Left lobe of liver (tissue), 2 donors: ENCODE results near the gene ARL8A. TPM values are rescaled to one million over a fixed set of nuclear protein-coding genes. Genes with fewer than 3 reads are reported as not detected.
A peak's percentile ranks its signal among the peaks of the same experiment; 100 is the strongest.
"Not testable (repeated sequence)": the region's sequence is repeated elsewhere in the genome, so short reads cannot be mapped to it uniquely, and the experiment has no call there.

Experiments used
- ATAC-seq: fragments of 200-7000 bp; cut with Tn5 transposase; one replicate; pipeline ENCODE4 v1.9.1; 2020; ENCODE audit warnings: mild to moderate bottlenecking, moderate library complexity
- DNase-seq: peaks from one replicate; pipeline ENCODE4 v3.0.0-alpha.2; 2020; ENCODE audit warnings: low spot score
- total RNA-seq: library from RNA; stranded (reverse); gene quantifications from one replicate; pipeline ENCODE4 v1.2.1, GENCODE V29; 2021
- donor health status: DM: no; HTN: no; CAD: no; lungs with moderate emphysema.
- donor health status: DM: no; HTN: yes; CAD: no.

Gene ARL8A
- total RNA-seq: 34.6 TPM

GRCh38 chr1:202144402-202145067 lies at the start of gene ARL8A:
ARL8A (minus strand) TSS chr1:202144737; CDS start chr1:202144572, 165 bp downstream.
- peak; percentile 82 for DNase-seq
- ATAC-seq: peak; percentile 78

GRCh38 chr1:202194328-202194648 lies 49.8 kb upstream of the ARL8A start:
- DNase-seq: no peak

GRCh38 chr1:202193614-202194327 lies 49.2 kb upstream of the ARL8A start, which contains the start of gene LGR6:
LGR6 (plus strand) TSS chr1:202193799; CDS start chr1:202193990, 191 bp downstream.
- DNase-seq: no peak
- ATAC-seq: no peak

More at GRCh38 chr1:202194328-202194648, 49.8 kb upstream of the ARL8A start:
- ATAC-seq: no peak

- peak; percentile 70 for DNase-seq
- ATAC-seq: peak; percentile 86
Measured at GRCh38 chr1:202192770-202193613, 48.5 kb upstream of the ARL8A start.

GRCh38 chr1:202191391-202191790 lies 46.9 kb upstream of the ARL8A start:
- not testable (repeated sequence) for DNase-seq, ATAC-seq

- DNase-seq (no peak), ATAC-seq (peak; percentile 54)
Measured at GRCh38 chr1:202189918-202190715, 45.6 kb upstream of the ARL8A start.

- peak; percentile 73 for DNase-seq
- ATAC-seq: peak; percentile 69
Measured at GRCh38 chr1:202189001-202189790, 44.7 kb upstream of the ARL8A start.

GRCh38 chr1:202187697-202188407 lies 43.3 kb upstream of the ARL8A start:
- ATAC-seq (no peak), DNase-seq (no peak)

GRCh38 chr1:202187041-202187671 lies 42.6 kb upstream of the ARL8A start:
- DNase-seq (no peak), ATAC-seq (no peak)

GRCh38 chr1:202186327-202186726 lies 41.8 kb upstream of the ARL8A start:
- ATAC-seq (no peak), DNase-seq (no peak)

- peak; percentile 73 for DNase-seq
- ATAC-seq: peak; percentile 81
Measured at GRCh38 chr1:202184750-202185460, 40.4 kb upstream of the ARL8A start.

GRCh38 chr1:202182040-202182877 lies 37.7 kb upstream of the ARL8A start:
- DNase-seq (no peak), ATAC-seq (no peak)

- ATAC-seq: no peak
- no peak for DNase-seq
Measured at GRCh38 chr1:202181586-202181985, 37.0 kb upstream of the ARL8A start.

GRCh38 chr1:202180751-202181139 lies 36.2 kb upstream of the ARL8A start:
- DNase-seq: not testable (repeated sequence)

GRCh38 chr1:202179828-202180750 lies 35.6 kb upstream of the ARL8A start:
- ATAC-seq (no peak), DNase-seq (no peak)

More at GRCh38 chr1:202180751-202181139, 36.2 kb upstream of the ARL8A start:
- not testable (repeated sequence) for ATAC-seq
